Activated CD8-positive, alpha-beta memory T cell treated with anti-CD3 and anti-CD28 coated beads, Interleukin-2, amount 10 ng/mL, durations not matched to agents 7 days and 5 days (primary cell): ENCODE results near the gene LENG9. TPM values are rescaled to one million over a fixed set of nuclear protein-coding genes. Genes with fewer than 3 reads are reported as not detected.

Experiments used
- ATAC-seq: fragments of 150-1000 bp; cut with Tn5 transposase; one replicate; pipeline ENCODE4 v1.10.0; 2021; ENCODE audit warnings: moderate library complexity
- CTCF ChIA-PET: fragments of 350-600 bp; sonication (Branson Sonifier 250); formaldehyde crosslinking; loops from one replicate; lab custom pipeline; 2021; ENCODE audit warnings: antibody characterized with exemption; lab: Charles Lee
- DNase-seq: peaks from one replicate; pipeline ENCODE4 v3.0.0-alpha.2; 2020
- H3K27ac Mint-ChIP-seq: one replicate; pipeline ENCODE4 v1.8.0; 2021; ENCODE audit warnings: mild to moderate bottlenecking, mixed read lengths
- H3K27me3 Mint-ChIP-seq: one replicate; pipeline ENCODE4 v1.8.0; 2021; ENCODE audit warnings: mixed read lengths
- H3K36me3 Mint-ChIP-seq: one replicate; pipeline ENCODE4 v1.8.0; 2021; ENCODE audit warnings: mild to moderate bottlenecking, mixed read lengths
- H3K4me1 Mint-ChIP-seq: one replicate; pipeline ENCODE4 v1.8.0; 2021; ENCODE audit warnings: mixed read lengths
- H3K4me3 Mint-ChIP-seq: one replicate; pipeline ENCODE4 v1.8.0; 2021; ENCODE audit warnings: mild to moderate bottlenecking, moderate library complexity, mixed read lengths
- H3K9me3 Mint-ChIP-seq: one replicate; pipeline ENCODE4 v1.8.0; 2022; ENCODE audit warnings: low read depth, mixed read lengths
- total RNA-seq, 2 experiments: library from RNA; stranded (reverse); gene quantifications; one replicate each; pipeline ENCODE4 v1.2.3, GENCODE V29; 2021

Gene LENG9
- total RNA-seq, 2 experiments from 2014 or later, result 6.3 to 7.2 TPM

GRCh38 chr19:54418030-54418929, 45.3 kb downstream of the LENG9 start:
- CTCF ChIA-PET, result interaction anchor here (1.4 to 3.1 kb wide), 3 partner anchors 28 to 152 kb away, joined by 3 to 7 read pairs (median 7); no protein-coding TSS in a partner anchor
- Mint-ChIP-seq H3K9me3 (peaks cover 10% of the 10 kb centered on the region), H3K4me3 (peak overlapping the region; percentile 43), H3K36me3 (peaks cover 7% of the 10 kb centered on the region), H3K27me3 (peaks cover 29% of the 10 kb centered on the region), H3K27ac (peak overlapping the region; percentile 82), H3K4me1 (peaks cover 18% of the 10 kb centered on the region)
- DNase-seq (peak; percentile 80), ATAC-seq (peak; percentile 79)

- ATAC-seq (no peak), DNase-seq (no peak)
- H3K27ac Mint-ChIP-seq, result no peak overlapping the region
- peaks cover 10% of the 10 kb centered on the region for H3K9me3 Mint-ChIP-seq
- peaks cover 18% of the 10 kb centered on the region for H3K4me1 Mint-ChIP-seq
- CTCF ChIA-PET, result interaction anchor here (1.3 to 1.6 kb wide), 3 partner anchors 12 to 45 kb away, joined by 3 to 4 read pairs (median 3); no protein-coding TSS in a partner anchor
- no peak overlapping the region for H3K4me3 Mint-ChIP-seq
- peaks cover 7% of the 10 kb centered on the region for H3K36me3 Mint-ChIP-seq
- H3K27me3 Mint-ChIP-seq, result peaks cover 33% of the 10 kb centered on the region
Measured at GRCh38 chr19:54416695-54417491, 46.7 kb downstream of the LENG9 start.

DNA sequence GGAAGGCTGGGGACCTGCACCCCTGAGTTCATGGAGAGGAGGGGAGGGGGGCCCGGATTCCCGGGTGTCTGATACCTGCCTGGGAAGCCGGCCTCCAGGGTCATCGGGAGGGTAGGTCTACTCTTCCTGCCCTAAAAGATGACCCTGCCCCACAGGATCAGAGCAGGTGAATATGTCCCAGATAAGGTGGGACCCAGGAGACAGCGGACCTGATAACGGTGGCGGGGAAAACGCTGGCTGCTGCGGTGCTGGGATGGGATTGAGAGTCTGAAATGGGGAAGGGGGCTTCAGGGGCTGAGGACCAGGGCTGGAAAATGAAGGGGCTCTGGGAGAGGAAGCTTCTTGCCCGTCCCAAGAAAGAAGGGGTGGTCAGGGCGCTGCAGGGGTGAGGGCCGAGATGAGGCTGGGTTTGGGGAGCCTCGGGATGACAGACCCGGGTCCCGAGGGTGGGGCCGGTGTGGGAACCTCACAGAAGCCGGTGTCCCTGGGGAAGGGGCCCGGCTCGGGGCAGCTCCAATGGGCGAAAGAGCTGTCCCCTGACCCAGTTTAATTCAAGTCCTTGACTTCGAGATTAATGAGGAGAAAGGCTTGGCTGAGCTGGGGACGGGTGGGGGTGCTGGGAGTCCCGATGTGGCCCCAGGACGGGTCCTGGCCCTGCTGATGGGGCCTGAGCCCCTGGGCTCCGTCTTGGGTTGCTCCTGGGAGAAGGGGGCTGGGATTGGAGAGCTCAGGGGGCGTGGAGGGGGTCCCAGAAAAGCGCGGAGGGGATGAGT, 47.5 kb downstream of the LENG9 start:
- H3K27ac Mint-ChIP-seq, result no peak overlapping the region
- peaks cover 18% of the 10 kb centered on the region for H3K4me1 Mint-ChIP-seq
- CTCF ChIA-PET, result interaction anchor here (1.2 to 1.6 kb wide), 5 partner anchors 11 to 150 kb away, joined by 3 to 4 read pairs (median 3); no protein-coding TSS in a partner anchor
- peaks cover 7% of the 10 kb centered on the region for H3K36me3 Mint-ChIP-seq
- no peak for ATAC-seq
- peaks cover 34% of the 10 kb centered on the region for H3K27me3 Mint-ChIP-seq
- no peak for DNase-seq
- H3K4me3 Mint-ChIP-seq, result no peak overlapping the region
- H3K9me3 Mint-ChIP-seq, result peaks cover 10% of the 10 kb centered on the region

- no peak for DNase-seq
- ATAC-seq, result peak; percentile 24
- Mint-ChIP-seq H3K27me3 (peaks cover 41% of the 10 kb centered on the region), H3K9me3 (peaks cover 10% of the 10 kb centered on the region), H3K4me1 (peaks cover 18% of the 10 kb centered on the region), H3K27ac (peak within 1 kb of the TSS; percentile 62), H3K4me3 (no peak within 1 kb of the TSS), H3K36me3 (peaks cover 7% of the 10 kb centered on the region)
- CTCF ChIA-PET, result interaction anchor here (1.2 to 1.6 kb wide), 5 partner anchors 11 to 149 kb away, joined by 3 to 4 read pairs (median 3); no protein-coding TSS in a partner anchor
Measured at GRCh38 chr19:54415208-54415900, 48.2 kb downstream of the LENG9 start, which contains the start of gene TTYH1. Gene TTYH1 (plus strand): TSS chr19:54415464. CDS start chr19:54415553, 89 bp downstream.

GRCh38 chr19:54414156-54414555, 49.4 kb downstream of the LENG9 start:
- DNase-seq, result no peak
- peaks cover 18% of the 10 kb centered on the region for H3K4me1 Mint-ChIP-seq
- ATAC-seq, result no peak
- CTCF ChIA-PET, result no interaction called here
- H3K27ac Mint-ChIP-seq, result peak overlapping the region; percentile 62
- peaks cover 14% of the 10 kb centered on the region for H3K9me3 Mint-ChIP-seq
- peak overlapping the region; percentile 5 for H3K4me3 Mint-ChIP-seq
- H3K27me3 Mint-ChIP-seq, result peaks cover 43% of the 10 kb centered on the region
- peaks cover 8% of the 10 kb centered on the region for H3K36me3 Mint-ChIP-seq

DNA sequence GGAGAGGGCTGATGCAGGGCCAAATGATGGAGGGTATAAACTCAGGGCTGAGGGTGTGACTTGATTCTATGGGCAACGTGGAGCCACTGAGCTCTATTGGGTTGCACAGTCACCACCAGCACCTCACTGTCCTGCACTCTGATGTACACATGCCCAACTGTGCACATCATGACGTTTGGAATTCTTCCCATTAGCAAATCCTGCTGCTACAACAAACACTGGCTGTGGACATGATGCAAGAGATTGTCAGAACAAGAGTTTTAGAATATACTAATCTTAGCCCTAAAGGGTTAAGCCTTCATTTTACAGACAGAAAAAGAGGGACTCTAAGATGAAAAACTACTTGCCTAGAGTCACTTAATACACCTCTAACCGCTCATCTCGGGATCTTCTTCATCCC, 50.7 kb downstream of the LENG9 start:
- Mint-ChIP-seq H3K27ac (no peak overlapping the region), H3K4me1 (peaks cover 12% of the 10 kb centered on the region), H3K36me3 (peaks cover 10% of the 10 kb centered on the region), H3K4me3 (no peak overlapping the region), H3K9me3 (peaks cover 22% of the 10 kb centered on the region), H3K27me3 (peaks cover 43% of the 10 kb centered on the region)
- ATAC-seq (no peak), DNase-seq (no peak)
- CTCF ChIA-PET, result no interaction called here

Other genes starting within 250 kb of the LENG9 start
- gene LILRB3, start 240.8 kb downstream of the LENG9 start, total RNA-seq, result under 1 TPM in 1 of 2 experiments, not detected in 1; 0.35 TPM
- not detected for gene LILRA6, start 221.0 kb downstream of the LENG9 start, total RNA-seq
- gene LILRB5, start 206.5 kb downstream of the LENG9 start, total RNA-seq, result not detected
- gene LILRB2, start 182.7 kb downstream of the LENG9 start, total RNA-seq, result not detected
- gene LILRA5, start 150.6 kb downstream of the LENG9 start, total RNA-seq, result not detected
- not detected for gene LILRA4, start 124.6 kb downstream of the LENG9 start, total RNA-seq
- gene LAIR1, start 98.8 kb downstream of the LENG9 start, total RNA-seq, result 10 to 100 TPM; 64.1 to 71.6 TPM
- gene TTYH1, start 48.3 kb downstream of the LENG9 start, total RNA-seq, result 1 to 10 TPM in 1 of 2 experiments, under 1 TPM in 1; 0.93 to 1.2 TPM
- 100 to 1,000 TPM; 191 to 282 TPM for gene LENG8, start 14.6 kb downstream of the LENG9 start, total RNA-seq
- under 1 TPM in 1 of 2 experiments, not detected in 1; 0.61 TPM for gene CDC42EP5, start 9.5 kb upstream of the LENG9 start, total RNA-seq
- gene LAIR2, start 39.1 kb upstream of the LENG9 start, total RNA-seq, result 1 to 10 TPM; 1.4 to 6.8 TPM
- under 1 TPM in 1 of 2 experiments, not detected in 1; 0.14 TPM for gene LILRA2, start 110.0 kb upstream of the LENG9 start, total RNA-seq
- not detected for gene LILRA1, start 129.9 kb upstream of the LENG9 start, total RNA-seq
- gene LILRB1, start 166.7 kb upstream of the LENG9 start, total RNA-seq, result 1 to 10 TPM; 3.0 to 4.0 TPM
- not detected for gene LILRB4, start 199.2 kb upstream of the LENG9 start, total RNA-seq